Astrocyte (in vitro differentiated cells and primary cell): Measurements from ENCODE around the gene NCOA1.

Experiments
- CTCF ChIP-seq: IDR thresholded peaks from 2 replicates; pipeline ENCODE4 v1.5.1; 2011; ENCODE audit warnings: low read depth, mild to moderate bottlenecking, inconsistent platforms, low read length, moderate library complexity; ENCODE audit not compliant: insufficient read depth
- EZH2 ChIP-seq: IDR thresholded peaks from 2 replicates; pipeline ENCODE4 v1.6.1; 2012; ENCODE audit warnings: mild to moderate bottlenecking, low read length, inconsistent platforms; ENCODE audit not compliant: insufficient read depth

- TF ChIP-seq CTCF (no peak), EZH2 (no peak)
Measured at GRCh38 chr2:24507549-24507948, 16.5 kb downstream of the NCOA1 start.
